ENCODE data around the gene PLCH1.

The PLCH1 gene

DNA sequence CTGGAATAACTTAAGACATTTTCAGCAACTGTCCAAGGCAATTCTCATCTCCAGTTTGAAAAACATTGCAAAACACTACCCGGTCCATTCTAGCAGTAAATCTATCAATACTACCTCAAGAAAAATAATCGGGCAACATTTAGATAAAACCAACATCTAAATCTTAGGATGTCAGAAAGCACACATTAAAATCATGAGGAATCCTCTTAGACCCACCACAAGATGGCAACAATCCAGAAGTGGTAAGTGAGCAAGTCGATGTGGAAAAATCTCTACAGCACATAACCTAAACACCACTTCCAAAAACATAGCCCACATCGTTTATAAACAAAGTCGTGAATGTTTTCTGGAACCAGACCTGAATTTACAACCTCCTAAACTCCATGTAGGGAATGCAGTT is 5.7 kb downstream of the PLCH1 start:
- TF ChIP-seq, protein P1, sequence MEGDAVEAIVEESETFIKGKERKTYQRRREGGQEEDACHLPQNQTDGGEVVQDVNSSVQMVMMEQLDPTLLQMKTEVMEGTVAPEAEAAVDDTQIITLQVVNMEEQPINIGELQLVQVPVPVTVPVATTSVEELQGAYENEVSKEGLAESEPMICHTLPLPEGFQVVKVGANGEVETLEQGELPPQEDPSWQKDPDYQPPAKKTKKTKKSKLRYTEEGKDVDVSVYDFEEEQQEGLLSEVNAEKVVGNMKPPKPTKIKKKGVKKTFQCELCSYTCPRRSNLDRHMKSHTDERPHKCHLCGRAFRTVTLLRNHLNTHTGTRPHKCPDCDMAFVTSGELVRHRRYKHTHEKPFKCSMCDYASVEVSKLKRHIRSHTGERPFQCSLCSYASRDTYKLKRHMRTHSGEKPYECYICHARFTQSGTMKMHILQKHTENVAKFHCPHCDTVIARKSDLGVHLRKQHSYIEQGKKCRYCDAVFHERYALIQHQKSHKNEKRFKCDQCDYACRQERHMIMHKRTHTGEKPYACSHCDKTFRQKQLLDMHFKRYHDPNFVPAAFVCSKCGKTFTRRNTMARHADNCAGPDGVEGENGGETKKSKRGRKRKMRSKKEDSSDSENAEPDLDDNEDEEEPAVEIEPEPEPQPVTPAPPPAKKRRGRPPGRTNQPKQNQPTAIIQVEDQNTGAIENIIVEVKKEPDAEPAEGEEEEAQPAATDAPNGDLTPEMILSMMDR (IDR thresholded peaks at IDR 0.05; ENCODE audit: borderline replicate concordance, insufficient read depth, low read depth, low read length) = no peak
- no peak overlapping the region for H3K4me3 ChIP-seq (ENCODE audit: low read depth, low read length)

DNA sequence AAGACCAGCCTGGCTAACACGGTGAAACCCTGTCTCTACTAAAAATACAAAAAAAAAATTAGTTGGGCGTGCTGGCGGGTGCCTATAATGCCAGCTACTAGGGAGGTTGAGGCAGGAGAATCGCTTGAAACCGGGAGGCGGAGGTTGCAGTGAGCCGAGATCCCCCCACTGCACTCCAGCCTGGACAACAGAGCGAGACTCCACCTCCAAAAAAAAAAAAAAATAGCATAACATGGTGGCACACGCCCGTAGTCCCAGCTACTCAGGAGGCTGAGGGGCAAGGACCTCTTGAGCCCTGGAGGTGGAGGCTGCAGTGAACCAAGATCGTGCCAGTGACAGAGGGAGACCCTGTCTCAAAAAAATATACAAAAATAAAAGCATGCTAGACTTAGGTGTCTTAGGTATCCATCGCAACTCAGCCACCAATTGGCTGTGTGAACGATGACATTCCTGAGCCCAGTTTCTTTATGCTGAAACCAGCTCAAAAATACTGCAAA is 6.2 kb downstream of the PLCH1 start:
- TF ChIP-seq, protein P1 (IDR thresholded peaks at IDR 0.05; ENCODE audit: borderline replicate concordance, insufficient read depth, low read depth, low read length) = no peak

DNA sequence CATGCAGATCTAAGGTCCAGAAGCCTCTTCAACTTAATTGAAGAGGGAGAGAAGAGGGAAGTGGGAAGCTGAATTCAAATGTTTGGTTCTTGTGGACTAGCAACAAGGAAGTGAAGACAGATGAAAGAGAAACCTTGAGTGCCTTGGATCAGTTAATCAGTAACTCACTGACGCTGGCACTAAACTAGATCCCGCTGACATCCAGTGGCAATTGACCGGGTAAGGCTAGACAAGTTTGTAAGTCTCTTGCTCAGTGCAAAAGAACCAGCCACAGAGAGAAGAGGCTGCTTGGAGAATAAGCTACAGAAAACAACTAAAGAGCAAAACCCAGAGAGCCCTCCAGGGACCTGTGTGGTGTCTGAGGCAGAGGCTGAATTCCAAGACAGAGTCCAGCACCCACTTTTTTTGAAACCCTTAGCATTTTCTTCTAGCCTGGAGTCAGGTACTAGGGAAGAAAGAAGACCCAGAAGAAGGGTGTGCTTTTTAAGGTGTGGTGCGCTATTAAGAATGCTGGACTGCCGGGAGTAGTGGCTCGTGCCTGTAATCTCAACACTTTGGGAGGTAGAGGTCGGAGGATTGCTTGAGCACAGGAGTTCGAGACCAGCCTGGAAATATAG is 6.9 kb downstream of the PLCH1 start:
- TF ChIP-seq, protein P1 (IDR thresholded peaks at IDR 0.05; ENCODE audit: borderline replicate concordance, insufficient read depth, low read depth, low read length) = no peak
- H3K4me3 ChIP-seq (ENCODE audit: low read depth, low read length) = no peak overlapping the region

More for the DNA sequence above, 6.2 kb downstream of the PLCH1 start:
- no peak overlapping the region for H3K4me3 ChIP-seq (ENCODE audit: low read depth, low read length)

DNA sequence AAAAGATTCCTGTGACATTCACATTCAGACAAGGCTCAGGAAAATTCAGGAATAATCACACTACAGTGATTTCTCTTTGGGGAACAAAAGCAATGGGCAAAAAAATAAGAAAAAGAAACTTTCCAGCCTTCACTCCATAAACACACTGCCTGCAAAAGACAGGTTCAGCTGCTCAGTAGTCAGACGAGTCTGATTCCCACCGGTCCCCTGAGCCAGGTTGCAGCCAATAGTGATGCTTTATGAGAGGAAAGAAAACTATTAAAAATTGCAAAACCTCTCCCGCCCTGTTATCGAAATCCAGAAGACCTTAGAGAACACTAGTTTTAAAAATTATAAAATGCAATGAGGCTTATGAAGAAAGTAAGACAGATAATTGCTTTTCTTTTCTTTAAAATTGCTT is 8.5 kb downstream of the PLCH1 start:
- no peak overlapping the region for H3K4me3 ChIP-seq (ENCODE audit: low read depth, low read length)
- TF ChIP-seq, protein P1 (IDR thresholded peaks at IDR 0.05; ENCODE audit: borderline replicate concordance, insufficient read depth, low read depth, low read length) = no peak

DNA sequence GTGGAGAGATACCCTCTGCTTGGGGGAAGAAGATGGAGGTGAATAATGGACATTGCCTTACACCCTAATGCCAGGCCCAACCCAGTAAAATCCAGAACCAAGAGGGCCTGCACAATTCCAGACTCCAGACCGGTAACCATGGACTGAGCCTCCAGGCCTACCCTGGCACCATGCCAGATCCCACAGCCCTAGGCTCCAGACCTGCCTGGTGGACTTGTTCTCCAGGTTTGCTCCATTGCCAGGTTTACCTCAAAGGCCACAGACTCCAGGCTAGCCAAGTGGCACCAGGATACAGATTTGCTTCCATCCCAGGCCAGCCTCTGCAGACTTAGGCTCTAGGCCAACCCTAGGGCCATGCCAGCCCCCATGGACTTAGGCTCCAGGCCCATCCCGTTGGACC is 14.0 kb downstream of the PLCH1 start:
- TF ChIP-seq, protein P1 (IDR thresholded peaks at IDR 0.05; ENCODE audit: borderline replicate concordance, insufficient read depth, low read depth, low read length) = no peak
- H3K4me3 ChIP-seq (ENCODE audit: low read depth, low read length) = no peak overlapping the region

DNA sequence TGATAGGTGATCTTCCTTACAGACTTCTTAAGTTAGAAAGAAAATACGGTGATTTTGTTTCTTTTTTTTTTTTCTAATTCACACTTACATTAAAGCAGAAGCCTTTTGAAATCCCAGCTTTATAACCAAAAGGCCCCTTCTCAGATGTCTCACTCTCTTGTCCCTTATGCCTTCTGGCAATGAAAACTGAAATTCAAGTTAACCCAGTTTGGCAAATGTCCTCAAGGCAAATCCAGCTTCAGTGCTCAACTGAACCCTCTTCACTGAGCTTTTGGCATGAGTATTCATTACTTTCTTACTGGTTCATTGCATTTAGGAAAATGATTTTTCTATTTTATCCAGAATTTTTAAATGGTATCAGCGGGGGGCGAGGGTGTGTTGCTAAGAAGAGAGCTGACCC is 17.0 kb downstream of the PLCH1 start:
- TF ChIP-seq, protein P1 (IDR thresholded peaks at IDR 0.05; ENCODE audit: borderline replicate concordance, insufficient read depth, low read depth, low read length) = no peak

DNA sequence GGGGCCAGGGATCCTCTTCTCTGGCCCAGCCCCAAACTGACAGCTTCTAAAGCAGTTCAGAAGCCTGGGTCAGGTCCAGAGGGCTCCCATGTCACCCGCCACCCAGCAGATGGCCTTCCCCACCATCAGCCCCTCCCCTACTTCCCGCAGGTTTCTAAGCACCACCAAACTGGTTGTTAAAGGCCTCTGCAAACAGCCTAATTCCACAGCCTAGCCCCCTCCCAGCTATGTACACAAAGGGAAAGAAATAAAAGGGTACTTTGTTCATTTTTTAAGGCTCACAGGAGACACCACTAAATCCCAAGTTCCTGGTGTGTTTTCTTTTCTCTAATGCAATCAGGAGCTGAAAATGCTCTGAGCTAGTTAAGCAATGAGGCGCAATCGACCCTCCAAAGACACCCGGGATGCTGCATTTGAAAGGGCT is 30.6 kb downstream of the PLCH1 start:
- H3K4me3 ChIP-seq (ENCODE audit: low read depth, low read length) = no peak overlapping the region
- TF ChIP-seq, protein P1 (IDR thresholded peaks at IDR 0.05; ENCODE audit: borderline replicate concordance, insufficient read depth, low read depth, low read length) = no peak

More for the DNA sequence above, 17.0 kb downstream of the PLCH1 start:
- no peak overlapping the region for H3K4me3 ChIP-seq (ENCODE audit: low read depth, low read length)

Measured in GM12875 (cell line).